RWPE1 (cell line): Measurements from ENCODE around the gene PPAN.

ENCODE experiments used
- CTCF ChIA-PET: fragments of 350-600 bp; sonication (Branson Sonifier 250); formaldehyde crosslinking; extraction: SDS; loops from one replicate; lab custom pipeline; 2021; lab: Yijun Ruan, JAX
- POLR2A ChIA-PET: fragments of 400-600 bp; formaldehyde crosslinking; extraction: SDS; loops from one replicate; lab custom pipeline; 2020; ENCODE audit warnings: antibody characterized with exemption; ENCODE audit not compliant: low non-redundant PET; lab: Yijun Ruan, JAX
- DNase-seq: peaks from one replicate; pipeline ENCODE4 v3.0.0; 2012; ENCODE audit warnings: low spot score
- H3K27ac ChIP-seq: fragments of 450-650 bp; 2 replicates; pipeline ENCODE4 v1.5.1; 2017
- TF ChIP-seq, protein P1 (sequence below): fragments of 450-650 bp; conservative IDR thresholded peaks from 2 replicates; pipeline ENCODE4 v1.5.1; 2017; ENCODE audit warnings: low read depth, mild to moderate bottlenecking

Gene PPAN, protein sequence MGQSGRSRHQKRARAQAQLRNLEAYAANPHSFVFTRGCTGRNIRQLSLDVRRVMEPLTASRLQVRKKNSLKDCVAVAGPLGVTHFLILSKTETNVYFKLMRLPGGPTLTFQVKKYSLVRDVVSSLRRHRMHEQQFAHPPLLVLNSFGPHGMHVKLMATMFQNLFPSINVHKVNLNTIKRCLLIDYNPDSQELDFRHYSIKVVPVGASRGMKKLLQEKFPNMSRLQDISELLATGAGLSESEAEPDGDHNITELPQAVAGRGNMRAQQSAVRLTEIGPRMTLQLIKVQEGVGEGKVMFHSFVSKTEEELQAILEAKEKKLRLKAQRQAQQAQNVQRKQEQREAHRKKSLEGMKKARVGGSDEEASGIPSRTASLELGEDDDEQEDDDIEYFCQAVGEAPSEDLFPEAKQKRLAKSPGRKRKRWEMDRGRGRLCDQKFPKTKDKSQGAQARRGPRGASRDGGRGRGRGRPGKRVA

DNA sequence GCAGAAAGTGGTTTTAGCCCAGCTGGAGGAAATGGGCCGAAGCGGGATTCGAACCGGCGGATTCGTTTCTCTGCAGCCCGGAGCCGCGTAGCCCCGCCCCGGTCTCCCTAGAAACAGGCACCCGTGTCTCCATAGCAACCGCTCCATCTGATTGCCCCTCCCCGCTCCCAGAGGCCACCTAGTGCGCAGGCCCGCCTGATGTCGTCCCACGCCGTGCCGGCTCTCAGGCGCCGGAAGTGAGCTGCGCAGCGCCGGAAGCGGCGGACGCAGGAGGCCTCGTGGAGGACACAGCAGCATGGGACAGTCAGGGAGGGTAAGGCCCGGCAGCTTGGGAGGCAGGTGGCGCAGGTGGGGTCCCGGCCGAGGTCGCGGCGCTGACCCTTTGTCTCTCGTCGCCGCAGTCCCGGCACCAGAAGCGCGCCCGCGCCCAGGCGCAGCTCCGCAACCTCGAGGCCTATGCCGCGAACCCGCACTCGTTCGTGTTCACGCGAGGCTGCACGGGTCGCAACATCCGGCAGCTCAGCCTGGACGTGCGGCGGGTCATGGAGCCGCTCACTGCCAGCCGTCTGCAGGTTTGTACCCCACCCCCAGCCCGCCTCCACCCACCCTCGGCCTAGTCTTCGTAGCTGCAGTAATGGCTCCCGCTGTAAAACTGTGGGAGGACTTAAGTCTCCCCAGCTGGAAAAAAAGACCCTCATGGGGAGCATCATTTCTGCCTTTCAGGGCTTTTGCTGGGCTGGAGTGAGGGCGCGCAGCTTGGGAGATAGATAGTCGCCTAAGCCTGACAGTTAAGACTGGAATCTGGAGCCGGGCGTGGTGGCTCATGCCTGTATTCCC, at the start of gene PPAN:
PPAN (plus strand) TSS at position 263 of the 837 bp plus-strand sequence; CDS start at position 296, 33 bp downstream.
- DNase-seq: peak; percentile 100
- TF ChIP-seq, protein P1, sequence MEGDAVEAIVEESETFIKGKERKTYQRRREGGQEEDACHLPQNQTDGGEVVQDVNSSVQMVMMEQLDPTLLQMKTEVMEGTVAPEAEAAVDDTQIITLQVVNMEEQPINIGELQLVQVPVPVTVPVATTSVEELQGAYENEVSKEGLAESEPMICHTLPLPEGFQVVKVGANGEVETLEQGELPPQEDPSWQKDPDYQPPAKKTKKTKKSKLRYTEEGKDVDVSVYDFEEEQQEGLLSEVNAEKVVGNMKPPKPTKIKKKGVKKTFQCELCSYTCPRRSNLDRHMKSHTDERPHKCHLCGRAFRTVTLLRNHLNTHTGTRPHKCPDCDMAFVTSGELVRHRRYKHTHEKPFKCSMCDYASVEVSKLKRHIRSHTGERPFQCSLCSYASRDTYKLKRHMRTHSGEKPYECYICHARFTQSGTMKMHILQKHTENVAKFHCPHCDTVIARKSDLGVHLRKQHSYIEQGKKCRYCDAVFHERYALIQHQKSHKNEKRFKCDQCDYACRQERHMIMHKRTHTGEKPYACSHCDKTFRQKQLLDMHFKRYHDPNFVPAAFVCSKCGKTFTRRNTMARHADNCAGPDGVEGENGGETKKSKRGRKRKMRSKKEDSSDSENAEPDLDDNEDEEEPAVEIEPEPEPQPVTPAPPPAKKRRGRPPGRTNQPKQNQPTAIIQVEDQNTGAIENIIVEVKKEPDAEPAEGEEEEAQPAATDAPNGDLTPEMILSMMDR: no peak
- POLR2A ChIA-PET: interaction anchor here (1.0 kb wide), 1 partner anchor 10 kb away, joined by 3 read pairs; no protein-coding TSS in a partner anchor
- H3K27ac ChIP-seq: peak within 1 kb of the TSS; percentile 66
- CTCF ChIA-PET: interaction anchor here (0.5 to 0.6 kb wide), 4 partner anchors 16 to 1265 kb away, joined by 3 to 4 read pairs (median 3); no protein-coding TSS in a partner anchor

DNA sequence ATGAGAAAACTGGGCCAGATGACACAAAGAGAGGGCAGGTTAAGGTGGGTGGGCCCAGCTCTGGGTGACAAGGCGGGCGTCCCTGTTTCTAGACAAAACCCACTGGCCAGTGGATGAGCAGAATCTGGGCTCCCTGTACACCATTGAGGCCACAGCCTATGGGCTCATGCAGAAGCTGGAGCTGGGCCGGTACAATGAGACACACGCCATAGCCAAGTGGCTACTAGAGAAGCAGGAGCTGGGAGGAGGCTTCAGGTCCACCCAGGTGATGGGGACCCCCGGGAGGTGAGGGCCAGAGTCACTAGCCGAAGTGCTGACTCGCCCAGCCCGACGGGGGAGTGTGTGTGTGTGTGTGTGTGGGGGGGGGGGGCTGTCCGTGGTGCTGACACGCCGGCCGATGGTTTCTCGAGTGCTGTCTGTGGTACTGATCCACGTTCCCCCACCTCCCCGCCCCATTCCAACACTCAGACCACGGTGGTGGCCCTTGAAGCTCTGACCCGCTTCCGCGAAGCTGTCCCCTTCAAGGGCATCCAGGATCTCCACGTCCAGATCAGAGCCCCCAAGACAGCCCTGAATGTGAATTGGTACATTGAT, 44.3 kb upstream of the PPAN start:
- H3K27ac ChIP-seq: no peak overlapping the region
- TF ChIP-seq, protein P1: no peak
- POLR2A ChIA-PET: no interaction called here
- peak; percentile 41 for DNase-seq
- CTCF ChIA-PET: no interaction called here

DNA sequence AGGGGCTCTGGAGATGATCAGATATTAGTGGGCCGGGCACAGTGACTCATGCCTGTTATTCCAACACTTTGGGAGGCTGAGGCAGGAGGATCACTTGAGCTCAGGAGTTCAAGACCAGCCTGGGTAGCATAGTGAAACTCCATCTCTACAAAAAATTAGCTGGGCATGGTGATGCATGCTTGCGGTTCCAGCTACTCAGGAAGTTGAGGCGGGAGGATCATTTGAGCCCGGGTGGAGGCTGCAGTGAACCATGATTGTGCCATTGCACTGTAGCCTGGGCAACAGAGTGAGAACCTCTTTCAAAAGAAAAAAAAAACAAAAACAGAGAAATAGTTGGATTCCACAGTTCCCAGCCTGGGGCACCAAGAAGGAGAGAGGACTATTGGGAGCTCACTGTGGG, 38.0 kb upstream of the PPAN start:
- POLR2A ChIA-PET: no interaction called here
- no peak overlapping the region for H3K27ac ChIP-seq
- CTCF ChIA-PET: interaction anchor here (0.5 kb wide), 1 partner anchor 387 kb away, joined by 4 read pairs; no protein-coding TSS in a partner anchor
- no peak for DNase-seq
- TF ChIP-seq, protein P1: no peak

DNA sequence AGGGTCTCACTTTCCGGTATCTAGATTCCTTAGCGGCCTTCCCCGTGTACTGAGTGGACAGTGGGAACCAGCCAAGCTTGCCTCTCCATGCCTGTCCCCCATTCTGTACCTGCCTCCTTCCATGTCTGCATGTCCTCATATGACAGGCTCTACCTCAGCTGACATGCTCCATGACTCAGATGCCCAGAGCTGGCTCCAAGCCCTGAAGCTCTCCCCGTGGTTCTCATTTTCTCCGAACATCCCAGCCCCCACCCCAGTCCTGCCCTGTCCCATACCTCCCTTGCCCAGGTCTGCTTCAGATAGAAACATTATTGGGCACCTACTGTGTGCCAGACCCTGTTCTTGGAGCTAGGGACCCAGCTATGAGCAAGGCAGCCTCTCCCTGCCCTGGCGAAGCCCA, 37.1 kb upstream of the PPAN start:
- ChIA-PET POLR2A (no interaction called here), CTCF (interaction anchor here (1.0 kb wide), 1 partner anchor 31 kb away, joined by 3 read pairs; no protein-coding TSS in a partner anchor)
- no peak overlapping the region for H3K27ac ChIP-seq
- TF ChIP-seq, protein P1: no peak
- peak; percentile 34 for DNase-seq

DNA sequence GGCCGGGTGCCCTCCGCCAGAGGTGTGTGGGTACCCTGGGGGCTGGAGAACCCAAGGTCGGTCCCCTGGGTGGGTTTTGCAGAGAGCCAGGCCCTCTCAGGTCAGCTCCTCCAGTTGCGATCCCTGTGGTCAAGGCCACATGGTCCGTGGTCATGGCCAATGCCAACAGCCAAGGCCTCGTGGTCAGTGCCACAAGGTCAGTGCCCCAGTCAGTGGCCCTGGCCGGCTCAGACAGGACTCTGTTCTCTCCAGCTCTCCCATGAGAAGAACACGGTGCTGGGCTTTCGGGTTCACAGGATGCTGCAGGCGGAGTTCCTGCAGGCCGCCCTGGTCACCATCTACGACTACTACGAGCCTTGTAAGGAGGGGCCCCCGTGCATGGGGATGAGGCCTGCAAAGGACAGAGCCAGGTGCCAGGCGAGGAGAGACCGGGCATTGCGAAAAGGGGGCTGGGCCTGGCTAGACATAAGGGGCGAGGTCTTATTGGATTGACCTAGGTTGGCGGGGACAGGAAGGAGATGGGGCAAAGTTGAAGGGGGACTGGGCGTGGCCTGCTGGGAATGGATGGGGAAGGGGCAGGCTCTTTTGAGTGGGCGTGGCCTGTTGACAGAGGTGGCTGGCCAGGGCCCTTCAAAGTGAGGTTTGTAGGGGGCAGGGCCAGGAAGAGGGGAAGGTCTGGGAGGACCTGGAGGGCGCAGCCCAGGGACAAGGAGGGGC, 35.3 kb upstream of the PPAN start:
- DNase-seq: no peak
- POLR2A ChIA-PET: no interaction called here
- CTCF ChIA-PET: interaction anchor here (0.5 kb wide), 1 partner anchor 30 kb away, joined by 4 read pairs; no protein-coding TSS in a partner anchor
- TF ChIP-seq, protein P1: no peak
- H3K27ac ChIP-seq: no peak overlapping the region
